ENCODE data around the gene NUDT9. TPM values are rescaled to one million over a fixed set of nuclear protein-coding genes. Genes with fewer than 3 reads are reported as not detected.

Gene NUDT9
- total and polyA plus RNA-seq, 2 experiments from 2014 or later: 35.8 to 62.3 TPM

DNA sequence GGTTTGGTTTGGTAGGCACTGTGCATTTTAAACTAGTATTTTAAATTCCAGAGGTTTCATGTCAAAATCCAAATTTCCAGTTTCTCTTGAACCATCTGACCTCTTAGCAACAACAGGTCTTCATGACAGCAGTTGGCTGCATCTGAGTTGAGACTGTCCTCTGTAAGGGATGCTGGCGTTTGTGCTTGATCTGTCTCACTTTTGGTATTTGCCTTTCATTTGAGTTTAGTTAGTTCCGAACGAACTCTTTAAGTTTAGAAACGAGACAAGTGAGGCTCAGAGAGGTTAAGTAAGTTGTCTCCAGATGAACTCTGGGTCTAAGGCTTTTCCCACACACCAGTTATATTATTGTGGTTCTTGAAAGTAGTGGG lies 77.7 kb downstream of the NUDT9 start:
- no peaks in the 10 kb centered on the region for H3K27me3 ChIP-seq
- DNase-seq (ENCODE audit: low spot score): no peak
- no peak overlapping the region for H2AFZ ChIP-seq
- no peaks in the 10 kb centered on the region for H3K9me2 ChIP-seq (replicated peaks; ENCODE audit: insufficient read depth)
- no peak overlapping the region for H3K4me3 ChIP-seq
- no peak overlapping the region for H3K4me2 ChIP-seq
- TF ChIP-seq EZH2 (IDR thresholded peaks at IDR 0.05; ENCODE audit: borderline replicate concordance) (no peak), EZH2phosphoT487 (IDR thresholded peaks at IDR 0.05; ENCODE audit: low read depth, severe bottlenecking, unreplicated experiment) (no peak)
- TF ChIP-seq, protein P1, sequence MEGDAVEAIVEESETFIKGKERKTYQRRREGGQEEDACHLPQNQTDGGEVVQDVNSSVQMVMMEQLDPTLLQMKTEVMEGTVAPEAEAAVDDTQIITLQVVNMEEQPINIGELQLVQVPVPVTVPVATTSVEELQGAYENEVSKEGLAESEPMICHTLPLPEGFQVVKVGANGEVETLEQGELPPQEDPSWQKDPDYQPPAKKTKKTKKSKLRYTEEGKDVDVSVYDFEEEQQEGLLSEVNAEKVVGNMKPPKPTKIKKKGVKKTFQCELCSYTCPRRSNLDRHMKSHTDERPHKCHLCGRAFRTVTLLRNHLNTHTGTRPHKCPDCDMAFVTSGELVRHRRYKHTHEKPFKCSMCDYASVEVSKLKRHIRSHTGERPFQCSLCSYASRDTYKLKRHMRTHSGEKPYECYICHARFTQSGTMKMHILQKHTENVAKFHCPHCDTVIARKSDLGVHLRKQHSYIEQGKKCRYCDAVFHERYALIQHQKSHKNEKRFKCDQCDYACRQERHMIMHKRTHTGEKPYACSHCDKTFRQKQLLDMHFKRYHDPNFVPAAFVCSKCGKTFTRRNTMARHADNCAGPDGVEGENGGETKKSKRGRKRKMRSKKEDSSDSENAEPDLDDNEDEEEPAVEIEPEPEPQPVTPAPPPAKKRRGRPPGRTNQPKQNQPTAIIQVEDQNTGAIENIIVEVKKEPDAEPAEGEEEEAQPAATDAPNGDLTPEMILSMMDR (IDR thresholded peaks at IDR 0.05; ENCODE audit: poor library complexity): no peak
- H3K36me3 ChIP-seq (replicated peaks; ENCODE audit: insufficient read depth, low read depth): no peaks in the 10 kb centered on the region
- no peaks in the 10 kb centered on the region for H3K9me3 ChIP-seq (ENCODE audit: low read depth)
- H4K20me1 ChIP-seq (ENCODE audit: insufficient read depth, poor library complexity, severe bottlenecking): no peaks in the 10 kb centered on the region
- peaks cover 3% of the 10 kb centered on the region for H3K4me1 ChIP-seq (ENCODE audit: insufficient read depth)
- 80% methylated on average over 4 of the region's 4 CpGs for WGBS (ENCODE audit: low lambda C conversion rate, missing lambda C conversion rate)
- no peaks in the 10 kb centered on the region for H3K79me2 ChIP-seq
- H3K27ac ChIP-seq: no peak overlapping the region

DNA sequence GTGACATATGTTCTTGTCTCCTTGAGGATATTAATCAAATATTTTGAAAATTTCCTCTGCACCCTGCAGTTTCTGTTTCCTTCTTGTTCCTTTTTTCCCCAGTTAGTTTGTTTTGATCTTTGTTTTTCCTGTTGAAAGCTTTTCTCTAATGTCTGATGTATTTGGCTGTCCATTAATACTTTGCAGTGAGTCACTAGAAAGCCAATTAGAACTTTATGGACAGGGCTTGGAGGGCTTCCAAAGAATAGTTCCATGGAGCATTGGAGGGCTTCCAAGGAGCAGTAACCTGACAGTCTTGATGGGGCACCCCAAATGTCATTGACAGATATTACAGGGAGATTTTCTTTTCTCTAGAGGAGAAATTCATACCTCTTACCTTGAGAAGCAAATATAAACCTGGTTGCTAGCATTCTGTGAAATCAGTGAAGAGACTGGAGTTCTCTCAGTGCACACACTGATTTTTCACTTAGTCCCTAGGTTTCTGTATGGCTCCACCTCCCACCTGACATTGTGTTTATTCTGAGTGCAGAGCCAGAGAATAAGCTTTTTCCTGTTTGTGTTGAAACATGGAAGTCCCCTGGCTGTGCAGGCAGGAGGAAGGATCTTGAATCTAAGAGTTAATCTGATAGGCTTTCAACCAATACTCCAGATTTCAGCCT lies 80.3 kb downstream of the NUDT9 start:
- H3K27ac ChIP-seq: no peak overlapping the region
- TF ChIP-seq EZH2phosphoT487 (IDR thresholded peaks at IDR 0.05; ENCODE audit: low read depth, severe bottlenecking, unreplicated experiment): no peak
- TF ChIP-seq EZH2 (IDR thresholded peaks at IDR 0.05; ENCODE audit: borderline replicate concordance): no peak
- TF ChIP-seq, protein P1 (IDR thresholded peaks at IDR 0.05; ENCODE audit: poor library complexity): no peak

DNA sequence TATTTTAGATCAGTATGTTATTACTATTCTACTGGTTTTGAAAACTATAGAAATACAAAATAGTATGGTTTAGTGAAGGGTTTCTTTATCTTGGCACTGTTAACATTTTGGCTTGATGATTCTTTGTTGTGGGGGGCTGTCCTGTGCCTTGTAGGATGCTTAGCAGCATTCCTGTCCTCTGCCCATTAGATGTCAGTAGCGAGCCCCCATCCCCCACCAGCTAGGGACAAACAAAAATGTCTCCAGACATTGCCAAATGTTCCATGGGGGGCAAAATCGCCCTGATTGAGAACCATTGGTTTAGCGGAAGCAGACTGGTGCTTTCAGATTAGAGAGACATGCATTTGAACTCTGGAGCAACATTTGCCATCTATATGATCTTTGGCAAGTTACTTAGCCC lies 83.5 kb downstream of the NUDT9 start:
- Histone ChIP-seq H3K79me2 (no peaks in the 10 kb centered on the region), H3K9me3 (ENCODE audit: low read depth) (no peaks in the 10 kb centered on the region), H3K27me3 (no peaks in the 10 kb centered on the region), H3K4me1 (ENCODE audit: insufficient read depth) (no peaks in the 10 kb centered on the region), H3K27ac (no peak overlapping the region), H3K4me2 (no peak overlapping the region), H2AFZ (no peak overlapping the region), H3K9me2 (replicated peaks; ENCODE audit: insufficient read depth) (no peaks in the 10 kb centered on the region), H3K4me3 (no peak overlapping the region), H3K36me3 (replicated peaks; ENCODE audit: insufficient read depth, low read depth) (no peaks in the 10 kb centered on the region), H4K20me1 (ENCODE audit: insufficient read depth, poor library complexity, severe bottlenecking) (no peaks in the 10 kb centered on the region)
- no peak for DNase-seq (ENCODE audit: low spot score)
- 77% methylated on average over 3 of the region's 3 CpGs for WGBS (ENCODE audit: low lambda C conversion rate, missing lambda C conversion rate)
- TF ChIP-seq EZH2 (IDR thresholded peaks at IDR 0.05; ENCODE audit: borderline replicate concordance) (no peak), EZH2phosphoT487 (IDR thresholded peaks at IDR 0.05; ENCODE audit: low read depth, severe bottlenecking, unreplicated experiment) (no peak)
- TF ChIP-seq, protein P1 (IDR thresholded peaks at IDR 0.05; ENCODE audit: poor library complexity): no peak

More for the DNA sequence above, 80.3 kb downstream of the NUDT9 start:
- no peaks in the 10 kb centered on the region for H3K9me2 ChIP-seq (replicated peaks; ENCODE audit: insufficient read depth)
- no peaks in the 10 kb centered on the region for H4K20me1 ChIP-seq (ENCODE audit: insufficient read depth, poor library complexity, severe bottlenecking)
- no peaks in the 10 kb centered on the region for H3K27me3 ChIP-seq
- H3K4me1 ChIP-seq (ENCODE audit: insufficient read depth): peaks cover 3% of the 10 kb centered on the region
- no peaks in the 10 kb centered on the region for H3K36me3 ChIP-seq (replicated peaks; ENCODE audit: insufficient read depth, low read depth)
- H3K79me2 ChIP-seq: no peaks in the 10 kb centered on the region
- no peak overlapping the region for H3K4me2 ChIP-seq
- no peaks in the 10 kb centered on the region for H3K9me3 ChIP-seq (ENCODE audit: low read depth)
- no peak overlapping the region for H3K4me3 ChIP-seq
- H2AFZ ChIP-seq: no peak overlapping the region
- DNase-seq (ENCODE audit: low spot score): no peak
